GDM1 (cell line): ENCODE data around the gene SNRNP25.
A peak's percentile ranks its signal among the peaks of the same experiment; 100 is the strongest.

Experiments used
- DNase-seq: peaks from one replicate; lab custom pipeline; 2025; lab: John Stamatoyannopoulos, UW

Gene SNRNP25

GRCh38 chr16:104928-105327 lies 51.3 kb downstream of the SNRNP25 start:
- DNase-seq = no peak

GRCh38 chr16:105521-105920 lies 51.9 kb downstream of the SNRNP25 start:
- DNase-seq = no peak

- peak; percentile 45 for DNase-seq
Observed at GRCh38 chr16:106623-107324, 53.1 kb downstream of the SNRNP25 start.
